ENCODE data around the gene OR13A1. TPM values are rescaled to one million over a fixed set of nuclear protein-coding genes. Genes with fewer than 3 reads are reported as not detected.

Gene OR13A1
- total RNA-seq, 1 donor from 2014 or later: not detected

Other genes starting within 250 kb of the OR13A1 start
- 4.9 TPM for gene ALOX5, start 58.6 kb upstream of the OR13A1 start, total RNA-seq

All from cardiac septum (tissue), 1 donor.